ENCODE results near the gene NLRC3.

The NLRC3 gene

DNA sequence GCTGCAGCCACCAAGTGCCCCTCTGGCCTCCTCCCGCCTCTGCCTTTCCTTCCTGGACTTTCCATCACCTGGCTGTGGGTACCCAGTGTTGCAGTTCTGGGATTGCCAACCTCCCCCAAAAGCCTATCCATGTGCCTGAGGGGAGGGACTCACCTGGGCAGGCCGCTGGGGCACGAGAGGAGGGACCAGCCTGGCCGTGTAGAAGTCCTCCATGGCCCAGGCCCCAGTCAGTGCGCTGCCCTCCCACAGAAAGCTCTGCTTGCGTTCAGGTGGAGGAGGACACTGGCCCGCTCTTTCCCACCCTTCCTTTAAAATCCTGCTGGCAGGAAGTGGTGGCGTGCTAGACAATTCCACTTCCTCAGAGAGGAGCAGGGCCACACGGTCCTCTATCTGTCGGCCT is 20.0 kb upstream of the NLRC3 start:
- DNase-seq (ENCODE audit: low read depth, low spot score): no peak

DNA sequence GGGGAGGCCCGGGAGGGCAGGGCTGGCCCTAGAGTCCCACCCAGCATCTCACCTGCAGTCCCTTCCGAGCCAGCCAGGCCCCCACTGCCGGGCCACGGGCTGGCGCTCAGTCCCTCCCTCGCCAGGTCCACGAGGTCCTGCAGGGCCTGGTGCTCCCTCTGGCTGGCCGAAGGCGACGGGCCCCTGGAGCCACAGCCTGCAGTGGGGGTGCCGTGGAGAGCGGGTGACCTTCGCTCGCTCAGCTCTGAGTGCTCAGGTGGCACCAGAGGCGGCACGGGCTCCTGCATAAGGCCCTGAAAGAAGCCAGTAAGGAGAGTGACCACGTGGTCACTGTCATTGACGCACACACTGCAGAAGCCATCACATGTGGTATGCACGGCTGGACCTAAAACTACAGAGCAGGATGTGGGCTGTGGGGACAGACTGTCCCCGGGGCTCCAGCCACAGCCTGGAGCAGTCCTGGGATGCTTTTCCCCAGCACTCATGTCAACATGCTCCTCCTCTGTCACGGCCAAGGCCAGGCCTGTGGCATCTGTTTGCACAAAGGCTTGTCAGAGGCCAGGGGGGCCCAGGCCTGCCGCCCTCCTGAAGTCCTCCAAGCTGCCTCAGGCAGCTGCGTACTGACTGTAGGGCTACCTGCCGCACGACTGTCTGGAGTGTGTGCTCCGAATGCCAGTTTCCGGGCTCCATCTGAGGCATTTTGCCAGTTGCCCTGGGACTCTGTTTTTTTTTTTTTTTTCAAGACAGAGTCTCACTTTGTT is 19.1 kb upstream of the NLRC3 start:
- no peak for DNase-seq (ENCODE audit: low read depth, low spot score)

DNA sequence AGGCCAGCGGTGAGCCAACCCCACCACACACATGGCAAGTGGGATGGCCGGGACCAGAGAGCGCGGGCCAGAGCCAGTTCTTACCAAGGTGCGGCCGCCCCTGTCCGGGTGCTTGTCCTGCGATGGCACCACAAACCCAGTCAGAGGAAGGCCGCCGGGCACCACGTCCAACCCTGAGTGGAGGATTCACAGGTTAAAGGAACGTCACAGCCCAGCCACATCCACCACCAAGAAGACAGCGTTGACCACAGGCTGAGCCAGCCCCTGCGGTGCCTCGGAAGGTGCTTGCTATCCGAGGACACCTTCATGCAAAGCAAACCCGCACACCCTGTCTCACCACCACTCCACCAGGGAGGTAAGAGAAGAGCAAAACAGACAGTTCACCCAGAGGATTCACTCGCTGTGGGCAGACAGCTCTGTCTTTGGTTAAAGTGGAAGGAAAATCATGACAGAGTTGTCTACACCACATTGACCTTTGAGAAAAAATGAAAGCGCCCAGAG is 18.4 kb upstream of the NLRC3 start:
- no peak for DNase-seq (ENCODE audit: low read depth, low spot score)

DNA sequence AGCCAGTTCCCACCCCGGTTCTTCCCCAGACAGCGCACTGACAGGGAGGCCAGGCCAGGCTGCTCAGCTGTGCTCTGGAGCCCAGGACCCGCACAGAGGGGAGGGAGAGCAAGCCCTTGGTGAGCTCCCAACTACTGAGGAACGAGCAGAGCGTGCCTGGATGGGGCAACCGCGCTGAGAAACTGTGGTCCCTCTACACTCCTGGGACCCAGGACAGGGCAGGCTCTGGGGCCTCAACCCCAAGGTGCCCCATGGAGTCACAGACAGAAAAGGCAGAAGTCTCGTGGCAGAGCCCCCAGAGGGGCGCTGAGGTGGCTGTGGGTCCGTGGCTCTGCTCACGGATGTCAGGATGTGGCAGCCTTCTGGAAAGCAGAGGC is 17.9 kb upstream of the NLRC3 start:
- DNase-seq (ENCODE audit: low read depth, low spot score): no peak

DNA sequence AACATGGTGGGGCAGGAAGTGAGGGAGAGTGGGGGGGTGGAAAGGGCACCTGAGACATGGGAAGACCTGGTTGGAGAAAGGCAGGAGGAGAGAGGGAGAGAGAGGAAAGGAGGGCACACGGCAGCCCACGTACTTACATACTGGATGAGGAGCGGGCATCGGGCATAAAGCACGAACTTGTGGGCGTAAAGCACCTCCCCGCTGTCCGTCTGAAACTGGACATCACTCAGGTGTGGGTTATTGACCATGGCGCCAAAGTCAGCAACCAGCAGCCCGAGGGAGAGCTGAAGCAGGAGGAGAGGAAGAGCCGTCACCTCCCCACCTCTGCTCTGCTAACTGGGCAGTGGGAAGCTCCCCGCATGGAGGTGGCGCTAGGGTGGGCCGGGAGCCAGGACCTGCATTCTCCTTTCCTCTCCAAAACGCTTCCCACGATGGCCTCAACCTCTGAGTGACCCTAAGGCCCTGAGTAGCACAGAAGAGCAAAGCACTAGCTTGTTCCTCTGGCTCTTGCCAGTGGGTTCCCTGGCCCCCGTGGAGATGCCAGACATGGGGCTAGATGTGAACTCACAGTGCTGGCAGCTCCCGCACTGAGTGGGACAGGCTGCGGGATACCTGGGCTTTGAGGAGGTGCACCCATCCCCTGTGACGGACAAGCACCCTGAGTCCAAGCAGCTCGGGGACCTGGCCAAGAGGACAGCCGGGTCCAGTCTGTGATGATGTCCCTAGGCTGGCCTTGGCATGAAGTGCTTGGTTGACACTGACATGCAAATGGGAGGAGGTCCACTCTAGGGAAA is 17.3 kb upstream of the NLRC3 start:
- DNase-seq (ENCODE audit: low read depth, low spot score): no peak

DNA sequence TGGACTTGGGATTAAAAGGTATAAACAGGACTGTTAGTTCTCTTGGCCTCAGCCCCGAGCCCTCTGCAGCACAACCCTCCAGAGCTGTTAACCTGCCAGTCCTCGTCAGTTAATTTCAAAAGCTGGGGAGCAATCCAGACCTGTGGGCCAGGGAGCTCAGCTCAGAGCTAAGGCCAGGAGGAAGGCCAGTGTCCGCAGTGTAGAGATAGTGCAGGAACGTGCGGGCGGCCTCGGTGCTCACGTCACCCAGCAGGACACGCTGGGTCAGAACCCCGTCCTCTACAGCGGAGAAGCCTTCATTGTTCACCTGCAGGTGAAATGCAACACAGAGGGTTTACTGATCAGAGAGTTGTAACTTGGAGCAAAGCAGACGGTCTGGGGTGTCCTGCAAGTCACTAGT is 15.4 kb upstream of the NLRC3 start:
- DNase-seq (ENCODE audit: low read depth, low spot score): no peak

DNA sequence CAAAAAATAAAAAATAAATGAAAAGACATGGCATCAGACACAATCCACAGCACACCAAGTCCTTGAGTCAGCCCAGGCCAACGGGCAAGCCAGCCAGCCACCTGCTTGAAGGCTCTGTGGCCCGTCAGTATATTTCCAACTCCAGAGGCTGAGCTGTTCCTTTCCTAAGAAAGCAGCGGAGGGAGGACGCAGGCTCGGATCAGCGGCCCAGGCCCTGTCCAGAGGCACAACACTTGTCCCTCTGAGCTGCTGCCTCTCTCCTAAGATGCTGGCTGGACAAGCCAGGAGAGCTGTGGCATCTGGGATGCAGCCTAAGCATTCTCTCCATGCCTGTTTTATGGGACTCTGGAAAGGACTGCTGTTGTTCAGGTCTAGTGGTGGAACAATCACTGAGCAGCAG is 14.8 kb upstream of the NLRC3 start:
- DNase-seq (ENCODE audit: low read depth, low spot score): no peak

DNA sequence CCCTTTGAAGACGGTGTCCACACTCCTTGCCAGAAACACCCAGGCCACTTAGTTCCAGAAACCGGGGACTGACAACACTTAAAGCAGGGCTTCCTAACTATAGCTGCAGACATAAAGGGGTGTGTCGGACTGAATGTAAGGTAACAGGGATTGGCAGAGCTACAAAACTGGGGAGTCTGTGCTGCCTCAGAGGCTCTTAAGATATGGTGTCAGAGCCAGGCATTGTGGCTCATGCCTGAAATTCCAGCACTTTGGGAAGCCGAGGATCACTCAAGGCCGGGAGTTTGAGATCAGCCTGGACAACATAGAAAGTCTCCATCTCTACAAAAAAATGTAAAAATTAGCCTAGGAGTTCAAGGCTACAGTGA is 14.2 kb upstream of the NLRC3 start:
- no peak for DNase-seq (ENCODE audit: low read depth, low spot score)

DNA sequence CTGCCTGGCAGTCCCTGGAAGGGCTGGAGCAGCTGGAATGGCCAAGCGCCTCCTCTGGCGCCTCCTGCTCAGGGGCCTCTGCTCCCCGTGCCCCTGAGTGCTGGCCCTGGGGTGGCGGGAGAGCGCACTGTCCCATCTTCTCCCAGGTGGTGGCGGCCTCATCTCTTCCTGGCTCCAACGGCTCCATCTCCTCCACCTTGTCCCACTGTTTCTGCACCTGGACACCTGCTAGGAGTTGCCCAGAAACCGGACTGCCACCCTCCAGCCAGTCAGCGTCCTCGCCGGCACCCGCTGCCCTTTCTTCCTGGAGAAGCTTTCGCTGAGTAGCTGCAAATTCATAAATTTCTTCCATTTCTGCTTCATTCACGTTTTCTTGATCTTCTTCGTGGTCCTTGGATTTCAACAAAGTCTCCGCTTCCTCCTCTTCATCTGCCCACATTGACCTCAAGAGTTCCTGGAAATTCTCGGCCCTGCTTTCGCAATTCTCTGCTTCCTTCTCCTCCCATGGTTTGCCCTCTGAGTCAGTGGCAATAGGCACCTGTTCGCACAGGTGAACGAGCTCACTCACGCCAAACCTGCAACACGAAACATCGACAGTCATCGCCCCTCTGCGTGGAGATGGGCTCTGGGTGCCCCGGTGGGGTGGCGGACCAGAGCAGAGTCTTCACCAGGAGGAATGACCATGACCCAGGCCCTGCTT is 13.7 kb upstream of the NLRC3 start:
- DNase-seq (ENCODE audit: low read depth, low spot score): no peak

DNA sequence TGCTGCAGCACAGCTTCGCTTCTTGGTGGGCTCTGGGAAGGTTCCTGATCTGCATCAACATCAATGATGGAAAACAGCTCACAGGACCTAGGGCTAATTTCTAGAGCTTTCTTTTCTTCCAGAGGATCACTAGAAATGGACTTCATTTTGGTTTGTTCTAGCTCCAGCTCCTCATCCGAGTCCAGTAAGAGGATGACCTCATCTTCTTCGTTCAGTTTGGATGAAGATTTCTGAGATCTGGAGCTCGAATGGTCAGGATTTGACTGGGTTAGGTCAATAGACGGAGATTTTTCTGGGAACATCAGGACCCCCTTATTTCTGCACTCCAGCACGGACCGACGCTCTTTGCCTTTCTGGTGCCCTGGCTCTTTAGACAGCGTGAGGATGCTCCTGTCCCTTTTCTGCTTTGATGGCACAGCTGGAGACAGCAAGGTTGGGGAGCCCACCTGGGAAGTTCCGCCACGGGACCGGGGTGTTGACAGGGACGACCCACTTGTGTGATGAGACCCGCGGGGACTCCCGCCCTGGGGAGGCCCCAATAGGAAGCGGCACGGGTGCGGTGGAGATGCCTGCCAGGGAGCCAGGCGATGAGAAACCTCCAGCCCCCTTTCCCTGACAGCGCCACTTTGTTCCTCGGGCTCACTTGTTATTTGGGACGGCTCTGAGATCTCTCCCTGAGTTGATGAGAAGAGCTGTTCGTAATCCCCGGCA is 12.9 kb upstream of the NLRC3 start:
- no peak for DNase-seq (ENCODE audit: low read depth, low spot score)

DNA sequence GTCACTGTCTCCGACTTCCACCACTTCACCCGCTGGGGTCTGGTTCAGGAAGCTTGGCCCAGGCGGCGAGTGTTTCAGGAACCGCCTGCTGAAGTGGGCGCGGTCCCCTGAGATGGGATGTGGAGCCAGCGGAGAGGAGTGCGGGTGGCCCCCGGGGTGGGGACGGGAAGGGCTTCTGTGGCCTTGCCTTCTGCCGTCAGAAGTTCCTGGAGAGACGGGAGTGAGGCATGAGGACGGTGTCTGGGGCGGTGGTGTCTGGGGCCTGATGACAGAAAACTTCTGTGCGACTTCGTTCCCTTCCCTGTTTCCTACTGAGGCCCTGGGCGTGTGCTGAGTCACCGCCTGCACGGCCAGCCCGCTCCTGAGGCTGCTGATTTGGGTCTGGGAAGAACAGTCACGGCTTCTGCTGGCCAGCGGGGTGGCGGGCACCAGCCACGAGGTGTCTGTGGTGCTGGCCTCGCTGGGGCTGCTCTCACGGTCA is 12.3 kb upstream of the NLRC3 start:
- no peak for DNase-seq (ENCODE audit: low read depth, low spot score)

DNA sequence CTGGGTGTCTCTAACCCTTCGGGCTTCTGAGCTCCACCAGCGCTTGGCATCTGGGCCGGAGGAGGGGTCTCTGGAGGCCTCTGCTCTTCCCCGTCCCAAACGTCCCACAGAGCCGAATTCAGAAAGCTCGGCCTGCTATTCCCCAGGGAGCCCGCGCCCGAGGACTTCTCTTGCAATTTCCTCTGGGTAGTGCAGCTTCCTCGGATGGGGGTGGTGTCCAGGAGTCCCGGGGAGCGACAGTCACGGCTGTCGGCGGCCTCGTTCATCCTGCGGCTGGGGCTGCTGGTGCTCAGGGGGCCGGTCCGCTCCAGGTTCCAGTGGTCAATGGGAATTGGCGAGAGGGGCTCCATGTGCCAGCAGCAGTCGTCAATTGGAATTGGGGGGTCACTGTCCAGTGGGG is 11.8 kb upstream of the NLRC3 start:
- no peak for DNase-seq (ENCODE audit: low read depth, low spot score)

DNA sequence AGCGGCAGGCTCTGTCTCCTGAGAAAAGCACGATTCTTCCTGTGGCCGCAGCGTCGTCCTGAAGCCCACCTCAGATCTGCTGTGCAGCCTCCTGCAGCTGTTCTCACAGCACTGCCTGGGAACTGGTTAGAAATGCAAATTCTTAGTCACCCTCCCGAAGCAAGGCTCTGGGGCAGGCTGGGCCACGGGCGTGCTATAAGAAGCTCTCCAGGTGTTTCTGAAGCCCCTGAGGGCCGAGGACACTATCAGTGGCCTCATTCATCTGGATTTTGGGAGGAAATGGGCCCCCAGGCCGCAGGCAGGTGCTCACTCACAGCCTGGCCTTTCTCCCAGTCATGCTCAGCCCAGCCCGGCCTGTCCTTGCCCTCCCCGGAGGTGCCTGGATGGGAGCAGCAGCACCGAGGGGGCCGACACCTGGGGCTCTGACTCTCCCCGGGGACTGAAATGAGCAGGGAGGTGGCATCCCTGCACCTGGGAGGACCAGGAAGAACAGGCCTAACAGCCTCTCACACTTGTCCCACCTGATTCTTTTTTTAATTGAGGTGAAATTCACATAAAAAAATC is 10.4 kb upstream of the NLRC3 start:
- no peak for DNase-seq (ENCODE audit: low read depth, low spot score)

DNA sequence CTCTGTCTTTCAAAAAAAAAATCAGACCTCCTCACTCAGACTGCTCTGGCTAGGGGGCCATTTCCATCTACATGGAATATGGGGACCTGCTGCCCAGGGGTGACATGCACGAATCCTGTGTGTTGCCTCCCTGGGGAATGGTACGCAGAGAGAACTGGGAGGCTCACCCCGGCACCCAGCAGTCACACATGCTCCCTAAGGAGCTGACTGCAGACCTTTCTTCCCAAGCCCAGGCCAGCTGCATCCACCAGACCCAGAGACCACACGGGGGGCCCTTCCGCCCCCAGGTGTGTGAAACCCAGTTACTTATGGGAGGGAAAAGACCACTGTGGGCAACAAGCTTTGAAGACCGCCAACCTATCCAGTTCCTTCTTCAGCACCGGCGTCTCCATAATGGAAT is 7.2 kb upstream of the NLRC3 start:
- no peak for DNase-seq (ENCODE audit: low read depth, low spot score)

DNA sequence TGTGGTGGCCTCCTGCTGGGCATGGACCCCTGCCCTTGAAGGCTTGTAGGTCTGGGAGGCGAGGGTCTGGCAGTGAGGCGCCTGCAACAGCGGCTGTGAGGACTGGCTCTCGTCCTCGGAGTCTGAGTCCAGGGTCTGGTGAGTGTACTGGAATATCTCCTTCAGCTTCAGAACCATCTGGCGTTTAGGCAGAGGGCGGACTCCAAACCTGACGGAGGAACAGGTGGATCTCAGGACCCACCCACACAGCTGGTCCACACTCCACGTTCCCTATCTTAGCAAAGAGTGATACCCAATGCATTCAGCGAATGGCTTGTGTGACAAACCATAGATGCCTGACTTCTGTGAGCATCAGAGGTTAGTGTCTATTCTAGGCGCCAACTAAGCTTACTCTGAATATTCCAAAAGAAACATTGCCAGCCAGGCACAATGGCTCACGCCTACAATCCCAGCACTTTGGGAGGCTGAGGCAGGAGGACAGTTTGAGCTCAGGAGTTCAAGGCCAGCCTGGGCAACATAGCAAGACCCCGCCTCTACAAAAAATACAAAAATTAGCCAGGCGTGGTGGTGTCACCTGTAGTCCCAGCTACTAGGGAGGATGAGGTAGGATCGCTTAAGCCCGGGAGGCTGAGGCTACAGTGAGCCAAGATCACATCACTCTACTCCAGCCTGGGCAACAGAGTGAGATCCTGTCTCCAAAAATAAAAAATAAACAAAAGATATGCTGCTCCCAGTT is 6.3 kb upstream of the NLRC3 start:
- no peak for DNase-seq (ENCODE audit: low read depth, low spot score)

DNA sequence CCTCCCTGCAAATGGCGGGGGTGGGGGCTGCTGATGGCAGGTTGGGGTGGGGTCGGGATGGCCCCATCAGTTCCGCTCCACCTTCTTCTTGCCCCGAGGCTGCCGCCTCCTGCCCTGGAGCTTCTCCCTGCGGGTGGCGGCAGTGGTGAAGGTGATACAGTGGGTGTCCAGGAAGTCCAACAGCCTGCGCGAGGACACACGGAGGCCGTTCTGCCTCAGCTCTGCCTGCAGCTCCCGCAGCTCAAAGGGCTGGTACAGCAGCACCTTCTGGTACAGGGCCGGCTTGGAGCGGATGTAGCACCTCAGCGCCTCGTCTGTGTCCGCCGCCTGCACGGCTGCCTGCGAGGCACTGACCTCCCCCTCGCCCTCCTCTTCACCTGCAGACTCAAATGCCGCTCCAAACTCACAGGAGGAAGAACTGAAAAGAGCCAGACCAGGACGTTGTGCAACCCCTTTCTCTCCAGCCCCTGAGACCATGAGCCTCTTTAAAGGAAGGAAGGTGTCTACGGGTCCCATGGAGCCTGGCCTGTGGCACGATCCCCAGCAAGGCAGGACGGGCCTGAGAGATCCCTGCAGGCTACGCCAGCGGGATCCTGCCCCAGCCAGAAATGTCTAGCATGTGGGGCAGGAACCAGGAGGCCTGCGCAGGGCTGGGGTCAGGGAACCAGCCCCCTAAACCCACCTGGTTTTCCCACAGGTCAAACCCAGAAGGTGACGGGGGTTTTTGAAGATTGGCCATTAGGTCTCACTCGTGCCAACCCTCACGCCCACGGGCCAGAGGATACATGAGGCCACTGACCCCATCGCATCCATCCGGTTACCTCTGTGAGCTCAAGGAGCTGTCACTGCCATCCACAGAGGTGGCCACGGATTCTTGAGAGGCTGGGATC is 5.3 kb upstream of the NLRC3 start:
- no peak for DNase-seq (ENCODE audit: low read depth, low spot score)

DNA sequence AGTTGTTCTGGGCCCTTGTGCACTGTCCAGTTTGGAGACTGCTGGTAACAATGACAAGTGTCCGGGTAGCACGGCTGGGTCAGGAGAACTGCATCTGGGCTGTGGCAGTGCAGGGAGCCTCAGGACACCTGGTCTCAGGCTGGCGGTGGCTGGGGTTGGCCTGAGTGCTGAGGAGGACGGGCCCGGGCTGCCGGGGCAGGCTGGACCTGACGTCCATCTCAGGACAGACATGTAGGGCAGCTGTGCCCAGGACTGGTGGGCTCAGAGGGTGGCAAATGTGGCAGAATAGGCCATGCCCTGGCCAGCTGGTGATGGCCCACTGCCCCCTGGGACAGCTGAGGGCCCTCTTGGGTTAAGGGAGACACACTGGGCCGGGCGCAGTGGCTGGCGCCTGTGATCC is 4.2 kb upstream of the NLRC3 start:
- no peak for DNase-seq (ENCODE audit: low read depth, low spot score)

DNA sequence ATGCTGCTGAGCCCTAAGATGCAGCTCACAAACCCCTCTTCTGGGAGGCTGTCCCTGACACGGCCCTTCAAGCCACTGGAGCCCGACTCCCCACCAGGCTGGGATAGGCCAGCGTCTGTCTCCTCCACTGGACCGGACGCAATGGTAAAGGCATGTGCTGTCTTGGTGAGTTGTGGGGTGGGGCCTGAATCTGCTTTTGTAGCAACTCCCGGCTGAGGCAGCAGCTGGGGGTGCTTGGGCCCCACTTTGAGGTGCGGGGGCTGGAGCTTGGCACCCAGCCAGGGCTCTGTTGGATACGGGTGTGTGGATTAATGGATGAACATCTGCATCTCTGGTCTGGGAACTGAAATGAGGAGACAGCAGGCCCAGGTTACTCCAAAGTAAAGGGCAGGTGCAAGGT is 3.5 kb upstream of the NLRC3 start:
- DNase-seq (ENCODE audit: low read depth, low spot score): no peak

DNA sequence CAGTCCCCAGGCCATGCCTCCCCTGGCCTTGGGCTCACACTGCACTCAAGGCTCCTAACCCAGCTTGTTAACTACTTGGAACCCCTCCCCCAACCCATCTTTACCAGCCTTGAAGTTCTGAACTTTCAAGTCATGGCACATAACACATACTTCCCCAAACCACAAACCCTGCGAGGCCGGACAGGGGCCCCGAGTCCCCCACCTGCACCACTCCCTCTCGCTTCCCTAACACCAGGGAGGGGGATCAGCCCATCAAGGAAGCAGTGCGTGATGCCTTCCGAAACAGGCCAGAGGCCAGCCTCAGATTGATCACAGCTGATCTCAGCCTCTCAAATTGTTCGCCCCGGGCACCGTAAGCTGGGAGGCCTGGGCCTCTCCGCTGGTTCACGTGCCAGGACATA is 3.0 kb upstream of the NLRC3 start:
- DNase-seq (ENCODE audit: low read depth, low spot score): no peak

DNA sequence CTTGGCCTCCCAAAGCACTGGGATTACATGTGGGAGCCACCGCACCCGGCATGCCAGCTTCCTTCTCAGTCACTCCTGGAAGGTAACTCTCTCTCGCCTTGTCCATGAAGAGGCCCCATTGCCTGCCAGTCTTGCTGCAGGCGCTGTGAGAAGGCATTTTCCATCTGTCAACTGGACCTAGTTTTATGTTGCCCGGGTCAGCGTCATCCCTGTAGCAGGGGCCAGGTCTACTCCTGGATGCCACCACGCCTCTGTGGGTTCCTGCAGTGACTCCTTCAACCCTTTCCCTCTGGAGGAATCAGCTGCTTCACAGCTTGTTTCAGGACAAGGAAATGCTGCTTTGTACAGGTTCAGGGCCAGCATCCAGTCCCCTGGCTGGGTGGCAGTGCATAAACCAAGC is 2.6 kb upstream of the NLRC3 start:
- no peak for DNase-seq (ENCODE audit: low read depth, low spot score)
